Colon (tissue), 2 donors: Measurements from ENCODE around the gene PTPN21.

Source experiments
- FAIRE-seq: peaks from 2 replicates; lab custom pipeline; 2012; peaks lifted over from hg19 to GRCh38; lab: Jason Lieb, UNC
- donor health status: control.
- donor health status: control.

Gene PTPN21

DNA sequence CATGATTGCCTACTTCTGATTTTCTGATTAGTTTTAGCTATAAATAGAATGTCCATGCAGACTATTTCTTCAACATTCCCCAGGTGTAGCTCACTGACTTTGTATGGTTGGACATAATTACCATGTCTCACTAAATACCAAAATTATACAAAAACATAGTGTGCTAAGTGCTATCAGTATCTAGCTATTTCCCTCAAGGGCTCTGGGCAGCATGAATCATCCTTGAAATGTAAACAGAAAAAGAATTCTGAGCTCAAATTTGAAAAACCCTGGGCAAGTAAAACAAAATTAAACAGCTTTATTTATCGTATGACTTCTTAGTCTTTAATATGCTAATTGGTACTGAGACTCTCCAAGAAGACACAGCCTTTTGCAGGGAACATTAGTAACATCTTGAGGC is 86.4 kb downstream of the PTPN21 start:
- FAIRE-seq: no peak

DNA sequence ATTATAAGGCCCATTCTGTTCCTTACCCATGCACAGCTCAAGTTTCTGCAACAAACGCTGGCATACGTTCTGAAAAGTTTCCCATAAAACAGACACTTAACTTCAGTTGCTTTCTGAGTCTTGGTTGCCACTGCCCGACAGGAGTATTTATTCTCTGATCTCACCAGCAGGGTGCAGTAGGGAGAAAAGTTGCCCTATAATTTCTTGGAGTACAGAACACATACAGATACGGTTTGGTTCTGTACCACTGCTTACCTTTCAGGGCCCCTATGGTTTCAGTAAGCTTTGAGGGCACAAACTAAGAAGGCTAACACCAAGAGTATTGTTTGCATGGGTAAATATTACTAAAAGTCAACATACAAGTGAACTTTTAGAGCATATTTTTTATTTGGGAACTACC is 91.5 kb downstream of the PTPN21 start:
- FAIRE-seq: no peak

DNA sequence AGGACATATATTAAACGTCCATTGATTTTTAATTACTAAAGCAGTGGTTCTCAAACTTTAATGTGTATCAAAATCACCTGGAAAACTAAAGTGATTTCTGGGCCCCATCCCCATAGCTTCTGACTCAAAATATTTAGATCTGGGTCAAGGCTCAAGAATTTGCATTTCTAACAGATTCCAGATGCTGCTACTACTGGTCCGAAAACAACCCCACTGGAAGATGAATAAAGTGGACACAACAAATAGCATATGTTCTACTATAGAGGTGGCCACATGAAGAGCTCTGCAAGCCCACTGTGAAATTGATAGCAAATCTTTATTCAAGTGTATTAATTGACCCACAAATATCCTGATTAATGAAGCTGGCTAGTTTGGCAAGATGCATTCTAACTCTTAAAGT is 99.9 kb downstream of the PTPN21 start:
- FAIRE-seq: no peak

GRCh38 chr14:88452231-88452630 is 102.6 kb downstream of the PTPN21 start:
- no peak for FAIRE-seq

DNA sequence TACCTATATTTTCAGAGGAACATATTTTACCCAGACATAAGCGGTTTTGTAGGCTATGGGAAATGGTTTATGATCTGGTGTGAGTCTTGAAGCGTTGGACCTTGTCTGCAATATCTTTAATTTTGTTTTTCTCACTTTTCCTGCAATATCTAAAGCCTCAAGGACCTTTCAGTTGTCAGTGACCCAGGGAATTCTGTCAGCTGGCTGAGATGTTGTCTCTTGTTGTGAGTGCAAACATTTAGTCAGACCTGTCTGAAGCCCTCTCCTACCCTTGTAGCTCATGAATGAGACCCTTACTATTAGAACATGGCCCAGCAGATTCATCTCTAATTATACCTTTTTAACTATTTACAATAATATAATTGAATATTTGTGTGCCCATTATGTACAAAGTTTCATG is 115.7 kb downstream of the PTPN21 start:
- no peak for FAIRE-seq

DNA sequence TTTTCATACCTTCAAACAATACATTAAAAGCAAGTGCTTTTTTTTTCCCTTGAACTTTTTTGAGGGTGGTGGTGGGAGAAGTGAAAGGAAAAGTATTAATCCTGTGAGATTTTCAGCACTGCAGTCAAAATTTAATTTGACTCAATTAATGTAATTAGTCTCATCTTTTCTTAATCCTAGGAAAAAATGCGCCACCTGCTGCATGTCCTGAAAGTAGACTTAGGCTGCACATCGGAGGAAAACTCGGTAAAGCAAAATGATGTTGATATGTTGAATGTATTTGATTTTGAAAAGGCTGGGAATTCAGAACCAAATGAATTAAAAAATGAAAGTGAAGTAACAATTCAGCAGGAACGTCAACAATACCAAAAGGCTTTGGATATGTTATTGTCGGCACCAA is 117.1 kb downstream of the PTPN21 start:
- FAIRE-seq: no peak

DNA sequence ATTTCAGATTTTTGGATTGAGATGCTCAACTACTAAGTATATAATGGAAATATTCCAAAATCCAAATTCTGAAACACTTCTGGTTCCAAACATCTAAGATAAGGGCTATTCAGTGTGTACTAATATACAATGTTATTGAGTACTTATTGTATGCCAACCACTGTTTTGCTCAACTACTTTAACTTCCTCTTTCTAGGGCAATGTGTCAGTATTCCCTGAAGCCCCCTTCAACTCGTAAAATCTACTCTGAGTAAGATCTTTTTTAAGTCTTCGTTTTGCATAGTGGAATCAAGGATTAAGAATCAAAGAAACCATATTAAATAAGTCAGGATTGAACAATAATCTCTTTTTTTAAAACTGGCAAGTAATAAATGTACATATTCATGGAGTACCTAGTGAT is 123.8 kb downstream of the PTPN21 start:
- FAIRE-seq: no peak

- FAIRE-seq: no peak
These were observed 128.5 kb downstream of the PTPN21 start for GRCh38 chr14:88426271-88426670.

DNA sequence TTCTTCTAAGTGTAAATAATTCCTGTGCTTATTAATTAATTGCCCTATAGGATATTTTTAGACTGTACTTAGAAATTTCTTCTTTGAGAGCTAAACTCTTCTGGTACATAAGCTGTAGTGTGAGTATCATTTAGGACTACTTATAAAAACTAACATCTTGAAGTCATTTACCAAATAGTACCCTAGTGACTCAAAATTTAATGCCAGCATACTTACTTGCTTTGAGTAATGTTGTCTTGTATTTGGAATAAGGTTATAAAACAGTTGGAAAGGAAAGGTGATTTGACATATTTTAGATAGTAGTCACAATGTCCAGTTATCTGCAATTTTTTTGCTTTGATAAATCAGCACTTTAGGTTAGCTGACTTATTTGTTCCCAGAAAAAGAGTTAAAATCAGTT is 130.2 kb downstream of the PTPN21 start:
- no peak for FAIRE-seq

GRCh38 chr14:88422919-88423650 is 131.7 kb downstream of the PTPN21 start:
- no peak for FAIRE-seq

GRCh38 chr14:88422047-88422446 is 132.8 kb downstream of the PTPN21 start:
- no peak for FAIRE-seq

DNA sequence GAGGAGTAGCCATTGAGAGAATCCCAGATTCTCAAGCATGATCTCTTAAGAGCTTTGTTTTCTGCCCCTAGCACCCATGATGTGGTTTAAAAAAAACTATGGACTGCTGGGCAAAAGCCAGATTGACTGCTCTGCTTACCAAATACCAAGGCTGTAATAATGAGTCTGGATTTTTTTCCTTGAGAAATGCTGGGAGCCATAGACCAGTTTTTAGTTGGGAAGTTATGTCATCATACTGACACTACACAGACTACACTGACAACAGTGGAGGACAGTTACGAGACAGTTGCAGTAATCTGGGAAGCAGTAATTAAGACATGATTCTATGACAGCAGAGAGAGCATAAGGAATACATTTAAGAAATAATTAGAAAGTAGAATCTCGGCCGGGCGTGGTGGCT is 133.5 kb downstream of the PTPN21 start:
- no peak for FAIRE-seq

DNA sequence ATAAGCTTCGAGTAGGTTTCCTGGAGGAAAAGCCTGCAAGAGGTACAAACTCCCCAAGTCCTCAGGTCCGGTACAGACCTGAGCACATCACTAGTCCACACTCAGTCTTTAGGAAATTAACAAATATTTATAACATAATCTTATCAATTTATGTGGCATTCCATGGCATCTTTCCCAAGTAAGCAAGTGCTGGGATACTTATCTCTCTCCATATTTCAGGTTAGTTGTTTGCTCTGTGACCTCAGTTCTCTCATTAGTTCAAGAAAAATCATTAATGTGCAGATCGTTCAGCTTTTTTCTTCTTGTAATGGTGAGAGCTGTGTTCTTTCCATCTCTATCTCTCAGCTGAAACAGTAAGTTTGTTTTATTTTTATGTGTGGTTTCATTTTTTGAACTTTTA is 134.6 kb downstream of the PTPN21 start:
- FAIRE-seq: no peak

- FAIRE-seq: no peak
These were observed 137.2 kb downstream of the PTPN21 start for GRCh38 chr14:88417594-88417993.
